ENCODE measurements around the gene PRRT3. TPM values are rescaled to one million over a fixed set of nuclear protein-coding genes. Genes with fewer than 3 reads are reported as not detected.

The PRRT3 gene
- total and polyA plus RNA-seq, 12 donors: 0.30 to 6.4 (median 3.0) TPM

- H3K9me3 ChIP-seq (replicated peaks in 1 of 3): no peaks in the 10 kb centered on the region
- H3K36me3 ChIP-seq (replicated peaks in 1 of 2): no peaks in the 10 kb centered on the region
- TF ChIP-seq POLR2A (IDR thresholded peaks at IDR 0.05) (no peak), CTCF (IDR thresholded peaks at IDR 0.05) (no peak)
- peaks cover 10 to 28% of the 10 kb centered on the region in 2 donors for H3K4me1 ChIP-seq (replicated peaks in 1 of 2)
- peak overlapping the region in 4 of 5 donors; percentile 49 to 85 (median 71) for H3K27ac ChIP-seq
- intact Hi-C loops (cut with DNase I): no loop called here
- H3K27me3 ChIP-seq: no peaks in the 10 kb centered on the region
- 0 to 4% (median 1%) methylated on average over 12 to 17 of the region's 17 CpGs for WGBS, 4 donors
- peak in 2 of 7 donors; percentile 25 to 44 for DNase-seq
- peak overlapping the region; percentile 54 to 97 (median 74) for H3K4me3 ChIP-seq
Measured at GRCh38 chr3:9986230-9986725, 34.1 kb upstream of the PRRT3 start.

DNA sequence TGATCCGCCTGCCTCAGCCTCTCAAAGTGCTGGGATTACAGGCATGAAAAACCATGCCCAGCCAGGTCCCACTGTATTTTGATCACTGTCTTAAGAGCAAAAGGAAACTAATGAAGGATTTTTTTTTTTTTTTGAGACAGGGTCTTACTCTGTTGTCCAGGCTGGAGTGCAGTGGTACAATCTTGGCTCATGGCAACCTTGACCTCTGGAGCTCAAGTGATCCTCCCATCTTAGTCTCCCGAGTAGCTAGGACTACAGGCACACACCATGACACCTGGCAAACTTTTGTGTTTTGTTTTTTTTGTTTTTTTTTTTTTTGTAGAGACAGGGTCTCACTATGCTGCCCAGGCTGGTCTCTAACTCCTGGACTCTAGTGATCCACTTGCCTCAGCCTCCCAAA lies 28.0 kb upstream of the PRRT3 start:
- 86 to 96% (median 91%) methylated on average over 2 of the region's 2 CpGs for WGBS, 4 donors
- Histone ChIP-seq H3K27ac (no peak overlapping the region), H3K4me1 (replicated peaks in 1 of 2) (peaks cover 10 to 27% of the 10 kb centered on the region in 2 donors), H3K9me3 (replicated peaks in 1 of 3) (no peaks in the 10 kb centered on the region), H3K4me3 (no peak overlapping the region), H3K36me3 (replicated peaks in 1 of 2) (peaks cover 0 to 4% of the 10 kb centered on the region in 2 donors), H3K27me3 (no peaks in the 10 kb centered on the region)
- intact Hi-C loops (cut with DNase I): no loop called here
- no peak for TF ChIP-seq POLR2A (IDR thresholded peaks at IDR 0.05)
- no peak for TF ChIP-seq CTCF (IDR thresholded peaks at IDR 0.05)
- peak in 1 of 7 donors; percentile 1 for DNase-seq

DNA sequence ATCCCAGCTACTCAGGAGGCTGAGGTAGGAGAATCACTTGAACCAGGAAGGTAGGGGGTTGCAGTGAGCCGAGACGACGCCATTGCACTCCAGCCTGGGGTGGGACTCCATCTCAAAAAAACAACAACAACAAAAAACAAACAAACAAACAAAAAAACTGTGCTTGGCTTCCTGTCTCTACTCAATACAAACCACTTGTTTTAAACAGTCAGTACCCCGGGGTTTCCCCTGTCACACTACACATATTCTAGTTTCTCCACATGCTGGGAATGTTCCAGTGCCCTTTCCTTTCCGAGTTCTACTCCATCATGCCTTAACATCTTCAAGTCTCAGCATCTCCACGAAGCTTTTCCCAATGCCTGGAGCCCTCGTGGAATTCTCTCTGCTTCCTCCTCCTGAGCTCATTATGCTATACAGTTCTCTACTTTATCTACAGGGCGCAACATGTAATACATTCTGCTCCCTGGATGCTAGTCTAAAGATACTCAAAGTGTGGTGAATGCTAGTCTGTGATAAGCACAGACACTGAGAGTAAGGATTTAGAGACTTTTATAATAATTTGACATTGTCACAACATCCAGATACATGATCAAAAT lies 26.6 kb upstream of the PRRT3 start:
- intact Hi-C loops (cut with DNase I): no loop called here
- no peaks in the 10 kb centered on the region for H3K9me3 ChIP-seq (replicated peaks in 1 of 3)
- TF ChIP-seq CTCF (IDR thresholded peaks at IDR 0.05) (no peak), POLR2A (IDR thresholded peaks at IDR 0.05) (no peak)
- no peak for DNase-seq
- H3K4me1 ChIP-seq (replicated peaks in 1 of 2): peaks cover 9 to 24% of the 10 kb centered on the region in 2 donors
- WGBS, 4 donors: 87 to 90% (median 88%) methylated on average over 8 of the region's 8 CpGs
- no peak overlapping the region for H3K27ac ChIP-seq
- no peaks in the 10 kb centered on the region for H3K27me3 ChIP-seq
- no peak overlapping the region for H3K4me3 ChIP-seq
- peaks cover 0 to 15% of the 10 kb centered on the region in 2 donors for H3K36me3 ChIP-seq (replicated peaks in 1 of 2)

GRCh38 chr3:9976721-9977709 lies 24.8 kb upstream of the PRRT3 start:
- Histone ChIP-seq H3K4me1 (replicated peaks in 1 of 2) (peaks cover 9 to 16% of the 10 kb centered on the region in 2 donors), H3K27ac (peak overlapping the region; percentile 26 to 81 (median 58)), H3K27me3 (no peaks in the 10 kb centered on the region), H3K9me3 (replicated peaks in 1 of 3) (no peaks in the 10 kb centered on the region), H3K36me3 (replicated peaks in 1 of 2) (peaks cover 0 to 33% of the 10 kb centered on the region in 2 donors), H3K4me3 (peak overlapping the region in 1 of 4 donors; percentile 15)
- no peak for TF ChIP-seq CTCF (IDR thresholded peaks at IDR 0.05)
- TF ChIP-seq POLR2A (IDR thresholded peaks at IDR 0.05): no peak
- 27 to 33% (median 31%) methylated on average over 7 of the region's 7 CpGs for WGBS, 4 donors
- intact Hi-C loops (cut with DNase I): no loop called here
- DNase-seq: peak; percentile 67 to 94 (median 89)
